Naive thymus-derived CD8-positive, alpha-beta T cell (primary cell): Measurements from ENCODE around the gene MSTN. TPM values are rescaled to one million over a fixed set of nuclear protein-coding genes. Genes with fewer than 3 reads are reported as not detected.
"Not testable (repeated sequence)": the region's sequence is repeated elsewhere in the genome, so short reads cannot be mapped to it uniquely, and the experiment has no call there.

Experiments used
- ATAC-seq, 2 donors: fragments of 150-1000 bp; cut with Tn5 transposase in 1 of 2; sonication (Bioruptor Pico), chemical (Tn5 transposase) in 1 of 2; 1 replicate in 1 of 2; 2 replicates in 1 of 2; pipeline ENCODE4 v1.10.0; 2021; ENCODE audit warnings: mild to moderate bottlenecking in 2 of 2, moderate library complexity in 2 of 2
- POLR2A ChIA-PET: fragments of 350-600 bp; sonication (Branson Sonifier 250); formaldehyde crosslinking; loops from one replicate; lab custom pipeline; 2021; ENCODE audit warnings: antibody characterized with exemption; lab: Charles Lee
- DNase-seq, 10 donors: peaks; one replicate each; pipeline versions ENCODE4 v3.0.0 to v3.0.0-alpha.2; 2020 to 2022
- H3K27ac Mint-ChIP-seq, 10 donors: one replicate each; pipeline ENCODE4 v1.8.0; 2020 to 2022; ENCODE audit warnings: mild to moderate bottlenecking in 10 of 10, mixed read lengths in 10 of 10, moderate library complexity in 4 of 10, inconsistent platforms in 1 of 10
- H3K27me3 Mint-ChIP-seq, 5 donors: one replicate each; pipeline ENCODE4 v1.8.0; 2021 to 2022; ENCODE audit warnings: mixed read lengths in 5 of 5
- H3K36me3 Mint-ChIP-seq, 3 donors: one replicate each; pipeline ENCODE4 v1.8.0; 2020 to 2022; ENCODE audit warnings: mixed read lengths in 3 of 3, mild to moderate bottlenecking in 2 of 3, inconsistent platforms in 1 of 3
- H3K4me1 Mint-ChIP-seq, 4 donors: one replicate each; pipeline ENCODE4 v1.8.0; 2021 to 2022; ENCODE audit warnings: mixed read lengths in 4 of 4
- H3K4me3 Mint-ChIP-seq, 10 donors: one replicate each; pipeline ENCODE4 v1.8.0; 2020 to 2022; ENCODE audit warnings: mild to moderate bottlenecking in 10 of 10, mixed read lengths in 10 of 10, moderate library complexity in 6 of 10, inconsistent platforms in 1 of 10
- H3K9me3 Mint-ChIP-seq, 9 donors: one replicate each; pipeline ENCODE4 v1.8.0; 2020 to 2022; ENCODE audit warnings: mixed read lengths in 9 of 9, mild to moderate bottlenecking in 3 of 9, inconsistent platforms in 1 of 9, moderate library complexity in 1 of 9
- polyA plus RNA-seq, 3 donors: library from polyadenylated mRNA; unstranded; fragments of 300-500 nt; fragmentation: Illumina TruSeq; gene quantifications; one replicate each; pipeline ENCODE4 v1.2.3, GENCODE V29; 2021
- total RNA-seq, 8 experiments: library from RNA in 2 of 8; stranded (reverse) in 2 of 8; gene quantifications; one replicate each; pipeline ENCODE4 v1.2.3 and lab custom pipeline; 2021 to 2026

MSTN gene
- total and polyA plus RNA-seq, 5 experiments from 2014 or later = 0.13 to 0.16 (median 0.16) TPM; not detected in 2

GRCh38 chr2:190015969-190016368 lies 46.6 kb downstream of the MSTN start:
- peaks cover 0 to 47% (median 10%) of the 10 kb centered on the region in 3 donors for H3K36me3 Mint-ChIP-seq
- H3K4me1 Mint-ChIP-seq, ATAC-seq, POLR2A ChIA-PET, H3K4me3 Mint-ChIP-seq, DNase-seq: not testable (repeated sequence)
- H3K27ac Mint-ChIP-seq = peak overlapping the region in 1 of 10 donors; percentile 3
- H3K27me3 Mint-ChIP-seq = peaks cover 9 to 27% (median 12%) of the 10 kb centered on the region in 5 donors
- peaks cover 16 to 53% (median 34%) of the 10 kb centered on the region in 9 donors for H3K9me3 Mint-ChIP-seq
